GM12878 (cell line): Measurements from ENCODE around the gene SLC1A2. TPM values are rescaled to one million over a fixed set of nuclear protein-coding genes. Genes with fewer than 3 reads are reported as not detected.

Experiments
- ATAC-seq: fragments of 200-7000 bp; cut with Tn5 transposase; 3 replicates; pipeline ENCODE4 v1.9.1; 2020; ENCODE audit warnings: mild to moderate bottlenecking, moderate library complexity
- BruUV-seq: library from RNA; stranded (reverse); fragments of 400-500 nt; replicated peaks from 2 replicates; lab custom pipeline; 2021; lab: Mats Ljungman, UMichigan
- CTCF ChIA-PET: fragments of 300-600 bp; sonication (Branson Sonifier 250); formaldehyde crosslinking; extraction: SDS; loops from one replicate; lab custom pipeline; 2021; ENCODE audit warnings: inconsistent platforms; lab: Yijun Ruan, JAX
- POLR2A ChIA-PET: fragments of 350-600 bp; formaldehyde crosslinking; extraction: SDS; loops from one replicate; lab custom pipeline; 2021; ENCODE audit warnings: inconsistent platforms; lab: Charles Lee
- RAD21 ChIA-PET: fragments of 300-600 bp; sonication (Branson Sonifier 250); formaldehyde crosslinking; loops from one replicate; lab custom pipeline; 2023; ENCODE audit warnings: antibody characterized with exemption; ENCODE audit not compliant: unreplicated experiment; lab: Charles Lee
- SMC1A ChIA-PET: fragments of 300-600 bp; sonication (Branson Sonifier 250); formaldehyde crosslinking; loops from one replicate; lab custom pipeline; 2023; ENCODE audit not compliant: unreplicated experiment, uncharacterized antibody; lab: Charles Lee
- DNase-seq: peaks from one replicate; pipeline ENCODE4 v3.0.0-alpha.2; 2011; ENCODE audit warnings: low read depth, low spot score
- FAIRE-seq: peaks from 3 replicates; lab custom pipeline; 2011; peaks lifted over from hg19 to GRCh38; lab: Jason Lieb, UNC
- H2AFZ ChIP-seq: 2 replicates; pipeline ENCODE4 v1.6.0; 2011; ENCODE audit warnings: low read depth, low read length, control low read depth; ENCODE audit not compliant: control insufficient read depth
- H3K27ac ChIP-seq: 2 replicates; pipeline ENCODE4 v1.5.1; 2011; ENCODE audit warnings: control low read depth; ENCODE audit not compliant: control insufficient read depth, insufficient read depth
- H3K27me3 ChIP-seq, 2 experiments: replicated peaks in 1 of 2; 2 replicates each; pipeline versions ENCODE4 v1.6.0 to v1.6.1; 2011; ENCODE audit warnings: low read length in 1 of 2; ENCODE audit not compliant: control insufficient read depth in 2 of 2, insufficient read depth in 2 of 2
- H3K36me3 ChIP-seq, 2 experiments: 2 replicates each; pipeline ENCODE4 v1.5.1; 2011; ENCODE audit warnings: low read length in 1 of 2; ENCODE audit not compliant: control insufficient read depth in 2 of 2, insufficient read depth in 2 of 2
- H3K4me1 ChIP-seq: 2 replicates; pipeline ENCODE4 v1.6.1; 2011; ENCODE audit warnings: mild to moderate bottlenecking, low read length, moderate library complexity, mixed read lengths; ENCODE audit not compliant: control insufficient read depth, insufficient read depth
- H3K4me2 ChIP-seq: 2 replicates; pipeline ENCODE4 v1.6.0; 2011; ENCODE audit warnings: control low read depth; ENCODE audit not compliant: control insufficient read depth, insufficient read depth
- H3K4me3 ChIP-seq: fragments of 200-600 bp; sonication (generic); 2 replicates; pipeline ENCODE4 v1.5.1; 2016
- H3K79me2 ChIP-seq: 2 replicates; pipeline ENCODE4 v1.6.0; 2011; ENCODE audit warnings: low read length; ENCODE audit not compliant: control insufficient read depth, insufficient read depth
- H3K9ac ChIP-seq: 2 replicates; pipeline ENCODE4 v1.8.0; 2011; ENCODE audit warnings: low read length, control low read depth, mixed read lengths; ENCODE audit not compliant: control insufficient read depth, insufficient read depth
- H3K9me3 ChIP-seq: replicated peaks from 3 replicates; pipeline ENCODE4 v1.5.1; 2011; ENCODE audit warnings: mild to moderate bottlenecking, low read length; ENCODE audit not compliant: control insufficient read depth, insufficient read depth
- H4K20me1 ChIP-seq: 2 replicates; pipeline ENCODE4 v1.6.0; 2011; ENCODE audit not compliant: control insufficient read depth, insufficient read depth
- BACH1 ChIP-seq: fragments of 450-650 bp; IDR thresholded peaks from 2 replicates; pipeline ENCODE4 v1.6.1; 2017; ENCODE audit warnings: mild to moderate bottlenecking, borderline replicate concordance
- BHLHE40 ChIP-seq, 2 experiments: fragments of 450-650 bp in 1 of 2; IDR thresholded peaks; 2 replicates each; pipeline ENCODE4 v1.6.1; 2011 to 2017; ENCODE audit warnings: low read depth in 2 of 2, borderline replicate concordance in 1 of 2, improper control_type of control experiment in 1 of 2, low read length in 1 of 2, mild to moderate bottlenecking in 1 of 2
- EED ChIP-seq: sonication (generic); IDR thresholded peaks from 2 replicates; pipeline ENCODE4 v1.6.1; 2016; ENCODE audit warnings: antibody characterized with exemption, low read depth
- EGR1 ChIP-seq, 2 experiments: IDR thresholded peaks; 1 replicate in 1 of 2; 2 replicates in 1 of 2; pipeline ENCODE4 v1.6.1; 2011 to 2012; ENCODE audit warnings: low read depth in 2 of 2, low read length in 2 of 2, borderline replicate concordance in 1 of 2, mild to moderate bottlenecking in 1 of 2, moderate library complexity in 1 of 2
- MEF2A ChIP-seq: IDR thresholded peaks from 2 replicates; pipeline ENCODE4 v1.6.1; 2011; ENCODE audit warnings: low read depth, mild to moderate bottlenecking, low read length, moderate library complexity; ENCODE audit not compliant: insufficient read depth
- NFXL1 ChIP-seq: fragments of 450-650 bp; IDR thresholded peaks from 2 replicates; pipeline ENCODE4 v1.6.1; 2017; ENCODE audit warnings: antibody characterized with exemption, mild to moderate bottlenecking, borderline replicate concordance
- SUPT20H ChIP-seq: IDR thresholded peaks from 2 replicates; pipeline ENCODE4 v1.6.1; 2011; ENCODE audit warnings: low read depth, mild to moderate bottlenecking, low read length, moderate library complexity, borderline replicate concordance; ENCODE audit not compliant: control insufficient read depth
- SUZ12 ChIP-seq: fragments of 200-600 bp; sonication (generic); IDR thresholded peaks from one replicate; pipeline ENCODE4 v1.6.1; 2018; ENCODE audit warnings: antibody characterized with exemption, mild to moderate bottlenecking; ENCODE audit not compliant: unreplicated experiment
- WGBS: methylation state at CpG from one replicate; pipeline ENCODE4 v1.1.6; 2016; ENCODE audit warnings: low lambda C conversion rate; ENCODE audit not compliant: insufficient replicate concordance, insufficient coverage; ENCODE audit errors: missing lambda C conversion rate; 5-methylcytosine and 5-hydroxymethylcytosine counted together
- in situ Hi-C: fragments of 300-500 bp; cut with MboI; formaldehyde crosslinking; loops from 9 replicates; pipeline ENCODE4 v1.14.3; 2018; ENCODE audit warnings: mixed read lengths
- intact Hi-C: fragments of 100-400 bp; cut with micrococcal nuclease; formaldehyde crosslinking; loops from one replicate; pipeline ENCODE4 v1.14.2; 2022; ENCODE audit not compliant: unreplicated experiment
- polyA plus RNA-seq, 11 experiments: library from polyadenylated mRNA; depleted of rRNA in 4 of 11; unstranded in 6 of 11; stranded (reverse) in 5 of 11; fragments of >200 nt; fragmentation: Nextera tagmentation in 4 of 11; fragmentation: Illumina TruSeq in 1 of 11; extraction: Ambion mirVana in 4 of 11; extraction: Trizol in 1 of 11; gene quantifications; 1 replicate in 1 of 11; 2 replicates in 10 of 11; pipeline versions ENCODE4 v1.2.1 to v1.2.3, GENCODE V29; 2011 to 2016; ENCODE audit warnings: inconsistent platforms in 2 of 11, missing spikeins in 2 of 11, low read depth in 1 of 11
- total RNA-seq, 4 experiments: library from RNA; depleted of rRNA in 3 of 4; stranded (reverse); fragments of >200 nt in 3 of 4; fragmentation: Illumina TruSeq in 1 of 4; extraction: Trizol in 1 of 4; gene quantifications; 2 replicates each; pipeline versions ENCODE4 v1.2.1 to v1.2.3, GENCODE V29; 2013 to 2021
- TF ChIP-seq, protein P1 (sequence below): fragments of 450-650 bp; IDR thresholded peaks from 2 replicates; pipeline ENCODE4 v1.6.1; 2016; ENCODE audit warnings: mild to moderate bottlenecking

SLC1A2 gene
- total and polyA plus RNA-seq, 10 of the 15 experiments (the other 5 are each of a cell fraction or from before 2014, with no cell fraction given): 0.01 to 0.84 (median 0.22) TPM; not detected in 1

GRCh38 chr11:35420371-35420770 lies 1.0 kb upstream of the SLC1A2 start:
- no peak overlapping the region for H3K4me2 ChIP-seq
- H3K27me3 ChIP-seq: peaks cover 24 to 25% of the 10 kb centered on the region in 2 experiments
- POLR2A ChIA-PET: no interaction called here
- H3K4me1 ChIP-seq: no peaks in the 10 kb centered on the region
- WGBS: 18% methylated on average over 17 of the region's 17 CpGs
- RAD21 ChIA-PET: no interaction called here
- H4K20me1 ChIP-seq: no peaks in the 10 kb centered on the region
- H3K9ac ChIP-seq: no peak overlapping the region
- H3K4me3 ChIP-seq: no peak overlapping the region
- intact Hi-C loops: no loop called here
- CTCF ChIA-PET: no interaction called here
- H3K9me3 ChIP-seq: no peaks in the 10 kb centered on the region
- no TSS peak for BruUV-seq
- no peaks in the 10 kb centered on the region for H3K36me3 ChIP-seq
- TF ChIP-seq MEF2A (no peak), SUPT20H (no peak)
- SMC1A ChIA-PET: no interaction called here
- H2AFZ ChIP-seq: no peak overlapping the region
- no peaks in the 10 kb centered on the region for H3K79me2 ChIP-seq
- in situ Hi-C loops: no loop called here
- no peak for ATAC-seq
- no peak overlapping the region for H3K27ac ChIP-seq
- no peak for FAIRE-seq
- no peak for DNase-seq

- no peak for FAIRE-seq
- ChIA-PET RAD21 (no interaction called here), SMC1A (no interaction called here), POLR2A (interaction anchor here (1.0 kb wide), 1 partner anchor 10 kb away, joined by 4 read pairs; no protein-coding TSS in a partner anchor), CTCF (no interaction called here)
- no peak for DNase-seq
- H3K79me2 ChIP-seq: no peaks in the 10 kb centered on the region
- H3K4me2 ChIP-seq: no peak overlapping the region
- ATAC-seq: no peak
- intact Hi-C loops: no loop called here
- H3K27ac ChIP-seq: no peak overlapping the region
- H3K27me3 ChIP-seq: peaks cover 24 to 26% of the 10 kb centered on the region in 2 experiments
- no peaks in the 10 kb centered on the region for H3K36me3 ChIP-seq
- WGBS: 5% methylated on average over 31 of the region's 41 CpGs
- H3K4me3 ChIP-seq: no peak overlapping the region
- H2AFZ ChIP-seq: no peak overlapping the region
- in situ Hi-C loops: loop anchor here (10.0 kb wide), 1 partner anchor 835 kb away; no protein-coding TSS in a partner anchor
- no peaks in the 10 kb centered on the region for H3K4me1 ChIP-seq
- BruUV-seq: no TSS peak
- no peak for TF ChIP-seq BACH1
- no peak for TF ChIP-seq EGR1 (IDR thresholded peaks at IDR 0.05; ENCODE audit: borderline replicate concordance in 1 of 2, low read depth in 2 of 2, low read length in 2 of 2)
- no peak for TF ChIP-seq NFXL1
- TF ChIP-seq EED: no peak
- TF ChIP-seq BHLHE40 (IDR thresholded peaks at IDR 0.05; ENCODE audit: borderline replicate concordance in 1 of 2, low read depth in 2 of 2, low read length in 1 of 2): no peak
- peak; percentile 42 for TF ChIP-seq SUZ12
- TF ChIP-seq, protein P1, sequence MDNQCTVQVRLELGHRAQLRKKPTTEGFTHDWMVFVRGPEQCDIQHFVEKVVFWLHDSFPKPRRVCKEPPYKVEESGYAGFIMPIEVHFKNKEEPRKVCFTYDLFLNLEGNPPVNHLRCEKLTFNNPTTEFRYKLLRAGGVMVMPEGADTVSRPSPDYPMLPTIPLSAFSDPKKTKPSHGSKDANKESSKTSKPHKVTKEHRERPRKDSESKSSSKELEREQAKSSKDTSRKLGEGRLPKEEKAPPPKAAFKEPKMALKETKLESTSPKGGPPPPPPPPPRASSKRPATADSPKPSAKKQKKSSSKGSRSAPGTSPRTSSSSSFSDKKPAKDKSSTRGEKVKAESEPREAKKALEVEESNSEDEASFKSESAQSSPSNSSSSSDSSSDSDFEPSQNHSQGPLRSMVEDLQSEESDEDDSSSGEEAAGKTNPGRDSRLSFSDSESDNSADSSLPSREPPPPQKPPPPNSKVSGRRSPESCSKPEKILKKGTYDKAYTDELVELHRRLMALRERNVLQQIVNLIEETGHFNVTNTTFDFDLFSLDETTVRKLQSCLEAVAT: no peak
- H3K9me3 ChIP-seq: no peaks in the 10 kb centered on the region
- no peak overlapping the region for H3K9ac ChIP-seq
- no peaks in the 10 kb centered on the region for H4K20me1 ChIP-seq
Observed at GRCh38 chr11:35419830-35420333, 524 bp upstream of the SLC1A2 start.
